NT2/D1 (cell line): ENCODE data around the gene FLRT2.

ENCODE experiments used
- SUZ12 ChIP-seq: IDR thresholded peaks from 2 replicates; pipeline ENCODE4 v1.6.1; 2011; ENCODE audit not compliant: insufficient read length, insufficient read depth; ENCODE audit errors: extremely low read depth
- YY1 ChIP-seq: IDR thresholded peaks from 2 replicates; pipeline ENCODE4 v1.6.1; 2011; ENCODE audit not compliant: insufficient read length, insufficient read depth

DNA sequence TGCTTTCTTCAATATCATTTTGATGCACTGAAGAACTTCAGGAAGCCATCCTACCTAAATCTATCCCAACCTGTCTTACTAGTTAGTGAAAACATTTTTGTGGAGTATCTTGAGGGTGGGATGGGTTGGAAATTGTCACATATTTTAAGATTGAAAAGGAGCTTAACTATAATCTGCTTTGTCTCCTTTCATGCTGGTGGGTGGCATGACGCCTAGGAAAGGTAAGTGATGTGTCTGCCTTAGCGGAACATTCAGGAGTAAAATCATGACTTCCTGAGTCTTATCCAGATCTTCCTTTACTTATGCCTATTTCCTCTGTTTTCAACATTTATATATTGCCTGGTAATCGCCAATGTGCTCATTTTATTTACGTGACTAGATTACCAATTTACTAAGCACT lies 74.1 kb downstream of the FLRT2 start:
- TF ChIP-seq SUZ12 (no peak), YY1 (no peak)
